ENCODE results near the gene COQ7. TPM values are rescaled to one million over a fixed set of nuclear protein-coding genes. Genes with fewer than 3 reads are reported as not detected.

The COQ7 gene
- total and polyA plus RNA-seq, 2 of the 4 experiments (the other 2 are of a cell fraction) = 10.9 to 13.6 TPM

DNA sequence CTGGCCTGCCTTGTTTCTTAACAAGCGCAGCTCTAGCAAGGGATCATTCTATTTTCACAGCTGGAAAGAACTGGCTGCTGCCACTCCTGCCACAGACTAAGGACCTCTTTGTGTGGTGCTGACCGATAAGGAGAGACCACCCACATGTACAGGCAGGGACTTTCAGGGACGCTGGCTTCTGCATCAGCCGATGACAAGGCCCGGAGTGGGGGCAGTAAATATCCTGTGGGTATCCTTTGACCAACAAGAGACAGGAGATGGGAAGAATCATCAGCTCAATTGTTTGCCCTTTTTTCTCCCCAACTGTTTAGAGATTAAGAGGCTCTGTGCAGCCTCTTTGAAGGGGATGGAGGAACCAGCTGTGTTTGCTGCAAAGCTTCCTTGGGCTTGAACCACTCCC is 37.2 kb downstream of the COQ7 start:
- no peak overlapping the region for H3K9ac ChIP-seq (ENCODE audit: low read depth, low read length)
- H3K9me3 ChIP-seq (ENCODE audit: control insufficient read depth, insufficient read depth, low read length) = peaks cover 3% of the 10 kb centered on the region; the same call in 1 of the 2 replicates
- H4K8ac ChIP-seq (ENCODE audit: low read depth in 2 of 2, low read length in 2 of 2) = no peak overlapping the region
- H4K20me1 ChIP-seq (ENCODE audit: insufficient read depth, low read length) = peaks cover 3% of the 10 kb centered on the region; the same call in 1 of the 2 replicates
- no peak overlapping the region for H2AK9ac ChIP-seq (replicated peaks; ENCODE audit: low read depth, low read length, poor library complexity)
- no peaks in the 10 kb centered on the region for H3K27me3 ChIP-seq (ENCODE audit: control insufficient read depth, insufficient read depth, low read length)
- no peak overlapping the region for H2BK5ac ChIP-seq (ENCODE audit: low read depth, low read length, poor library complexity, severe bottlenecking)
- no CpG with 5 or more reads among the region's 5 CpGs for WGBS, 2 experiments (ENCODE audit: extremely low coverage in 2 of 2, insufficient read length in 1 of 2)
- H3K79me1 ChIP-seq (ENCODE audit: low read depth in 1 of 2, low read length in 2 of 2) = 0 out of 4 replicates have a peak, but pooled peaks cover 0 to 3% of the 10 kb centered on the region in 2 experiments
- H3K4me3 ChIP-seq (ENCODE audit: insufficient read depth, low read depth, low read length) = no peak overlapping the region
- H2AK5ac ChIP-seq (ENCODE audit: low read depth, low read length) = no peak overlapping the region
- BruUV-seq (replicated peaks) = no TSS peak
- DNase-seq (no peak), ATAC-seq (ENCODE audit: low read depth) (no peak)
- no peak overlapping the region; the same call in 1 of the 2 replicates for H4K91ac ChIP-seq (ENCODE audit: insufficient read depth, low read depth, low read length)
- H3K4me2 ChIP-seq (ENCODE audit: low read depth, low read length) = no peak overlapping the region
- H3K27ac ChIP-seq (ENCODE audit: insufficient read depth, low read length) = no peak overlapping the region
- no peak overlapping the region for H3K14ac ChIP-seq (replicated peaks; ENCODE audit: low read depth, low read length)
- ChIA-PET POLR2A (ENCODE audit: unreplicated experiment) (no interaction called here), CTCF (no interaction called here)
- no peak overlapping the region for H3K56ac ChIP-seq (ENCODE audit: extremely low read depth, insufficient read depth, low read length)
- dilution Hi-C loops (cut with HindIII; ENCODE audit: low sequenced_read_pairs, unreplicated experiment) (no loop called here), intact Hi-C loops (cut with micrococcal nuclease) (no loop called here), in situ Hi-C loops (cut with MboI; ENCODE audit: low sequenced_read_pairs) (loop anchor here (25.0 kb wide), 2 partner anchors 608 to 783 kb away; partner anchors contain the start of genes GPRC5B, IQCK and KNOP1)
- no peak overlapping the region for H2AFZ ChIP-seq (replicated peaks; ENCODE audit: low read length, poor library complexity)
- peaks cover 9% of the 10 kb centered on the region for H3K4me1 ChIP-seq (ENCODE audit: control insufficient read depth, insufficient read depth, low read length)
- H3K4ac ChIP-seq (ENCODE audit: low read depth, low read length) = peak overlapping the region; percentile 15; the same call in 1 of the 2 replicates
- H3K9me1 ChIP-seq (ENCODE audit: insufficient read depth, low read length) = peaks cover 8% of the 10 kb centered on the region
- no peaks in the 10 kb centered on the region for H3K36me3 ChIP-seq (ENCODE audit: control insufficient read depth, insufficient read depth, low read length)
- no peak overlapping the region for H4K5ac ChIP-seq (ENCODE audit: low read depth, low read length)
- H2BK20ac ChIP-seq (ENCODE audit: low read depth, low read length) = no peak overlapping the region
- no peak overlapping the region for H2BK15ac ChIP-seq (ENCODE audit: low read depth, low read length)
- no peak for TF ChIP-seq CEBPB (IDR thresholded peaks at IDR 0.05; ENCODE audit: low read depth, low read length)
- TF ChIP-seq SMC3 (IDR thresholded peaks at IDR 0.05; ENCODE audit: low read depth, low read length) = no peak
- no peak for TF ChIP-seq POLR2A (IDR thresholded peaks at IDR 0.05; ENCODE audit: low read depth, low read length)
- no peak overlapping the region for H3K18ac ChIP-seq (ENCODE audit: low read depth, low read length)
- H3K23ac ChIP-seq (ENCODE audit: low read depth, low read length) = no peak overlapping the region
- no peak overlapping the region for H2BK120ac ChIP-seq (ENCODE audit: low read depth, low read length)
